Measurements from ENCODE around the gene SPTBN5. TPM values are rescaled to one million over a fixed set of nuclear protein-coding genes. Genes with fewer than 3 reads are reported as not detected.
"Not testable (repeated sequence)": the region's sequence is repeated elsewhere in the genome, so short reads cannot be mapped to it uniquely, and the experiment has no call there.

Gene SPTBN5
- total RNA-seq, 1 donor: 0.18 TPM

- no peak for DNase-seq (ENCODE audit: low read depth)
- no peak for TF ChIP-seq CTCF (IDR thresholded peaks at IDR 0.05; ENCODE audit: insufficient read depth, low read length)
- H3K4me3 ChIP-seq (ENCODE audit: low read depth, low read length): no peak overlapping the region
Measured at GRCh38 chr15:41832208-41832607, 61.6 kb downstream of the SPTBN5 start.

- DNase-seq (ENCODE audit: low read depth); H3K4me3 ChIP-seq (ENCODE audit: low read depth, low read length): not testable (repeated sequence)
Measured at GRCh38 chr15:41831291-41831690, 62.6 kb downstream of the SPTBN5 start.

GRCh38 chr15:41829959-41830646, 63.8 kb downstream of the SPTBN5 start:
- H3K4me3 ChIP-seq (ENCODE audit: low read depth, low read length): no peak overlapping the region
- DNase-seq (ENCODE audit: low read depth): no peak
- no peak for TF ChIP-seq CTCF (IDR thresholded peaks at IDR 0.05; ENCODE audit: insufficient read depth, low read length)

GRCh38 chr15:41828807-41829141, 65.1 kb downstream of the SPTBN5 start:
- DNase-seq (ENCODE audit: low read depth): peak; percentile 31
- TF ChIP-seq CTCF (IDR thresholded peaks at IDR 0.05; ENCODE audit: insufficient read depth, low read length): no peak

GRCh38 chr15:41827880-41828806, 65.7 kb downstream of the SPTBN5 start, which contains the start of gene JMJD7:
JMJD7 (plus strand) TSS chr15:41828092; CDS start chr15:41828125, 33 bp downstream.
- no peak for TF ChIP-seq CTCF (IDR thresholded peaks at IDR 0.05; ENCODE audit: insufficient read depth, low read length)
- H3K4me3 ChIP-seq (ENCODE audit: low read depth, low read length): peak within 1 kb of the TSS; percentile 90
- peak; percentile 79 for DNase-seq (ENCODE audit: low read depth)

More at GRCh38 chr15:41828807-41829141, 65.1 kb downstream of the SPTBN5 start:
- peak overlapping the region; percentile 90 for H3K4me3 ChIP-seq (ENCODE audit: low read depth, low read length)

- DNase-seq (ENCODE audit: low read depth): no peak
- peak overlapping the region; percentile 61 for H3K4me3 ChIP-seq (ENCODE audit: low read depth, low read length)
- TF ChIP-seq CTCF (IDR thresholded peaks at IDR 0.05; ENCODE audit: insufficient read depth, low read length): no peak
Measured at GRCh38 chr15:41827290-41827879, 66.5 kb downstream of the SPTBN5 start.
